Caco-2 (cell line): ENCODE results near the gene SPOCK3. TPM values are rescaled to one million over a fixed set of nuclear protein-coding genes. Genes with fewer than 3 reads are reported as not detected.

Source experiments
- BruUV-seq: library from RNA; stranded (reverse); fragments of 400-500 nt; replicated peaks from 2 replicates; lab custom pipeline; 2021; lab: Mats Ljungman, UMichigan
- CTCF ChIA-PET: fragments of 300-600 bp; sonication (Branson Sonifier 250); formaldehyde crosslinking; loops from one replicate; lab custom pipeline; 2022; ENCODE audit warnings: antibody characterized with exemption; lab: Charles Lee
- POLR2A ChIA-PET: fragments of 300-600 bp; sonication (Branson Sonifier 250); formaldehyde crosslinking; loops from one replicate; lab custom pipeline; 2022; ENCODE audit warnings: antibody characterized with exemption; lab: Charles Lee
- DNase-seq, 2 experiments: peaks; one replicate each; pipeline versions ENCODE4 v3.0.0 to v3.0.0-alpha.2; 2020 to 2022
- H3K27me3 ChIP-seq: replicated peaks from 2 replicates; pipeline ENCODE4 v1.6.0; 2011; ENCODE audit warnings: low read length; ENCODE audit not compliant: control insufficient read depth, insufficient read depth
- H3K36me3 ChIP-seq: 2 replicates; pipeline ENCODE4 v1.5.1; 2011; ENCODE audit warnings: low read length; ENCODE audit not compliant: control insufficient read depth, insufficient read depth
- H3K4me1 ChIP-seq: fragments of 250-450 bp; sonication (Bioruptor Pico); 2 replicates; pipeline ENCODE4 v1.5.1; 2020; ENCODE audit warnings: mild to moderate bottlenecking
- H3K4me3 ChIP-seq: 2 replicates; pipeline ENCODE4 v1.5.1; 2011; ENCODE audit warnings: low read depth, mild to moderate bottlenecking, control low read depth, low read length
- H3K9me3 ChIP-seq: fragments of 250-450 bp; sonication (Bioruptor Pico); 2 replicates; pipeline ENCODE4 v1.5.1; 2020; ENCODE audit warnings: mild to moderate bottlenecking, moderate library complexity
- H3K27ac Mint-ChIP-seq: one replicate; pipeline ENCODE4 v1.8.0; 2022; ENCODE audit warnings: mixed read lengths; ENCODE audit not compliant: unreplicated experiment
- H3K27me3 Mint-ChIP-seq: one replicate; pipeline ENCODE4 v1.8.0; 2022; ENCODE audit warnings: mixed read lengths; ENCODE audit not compliant: insufficient read depth, unreplicated experiment
- H3K36me3 Mint-ChIP-seq: one replicate; pipeline ENCODE4 v1.8.0; 2022; ENCODE audit warnings: mild to moderate bottlenecking, mixed read lengths; ENCODE audit not compliant: insufficient read depth, unreplicated experiment
- H3K4me1 Mint-ChIP-seq: one replicate; pipeline ENCODE4 v1.8.0; 2022; ENCODE audit warnings: low read depth, mixed read lengths; ENCODE audit not compliant: unreplicated experiment
- H3K4me3 Mint-ChIP-seq: one replicate; pipeline ENCODE4 v1.8.0; 2022; ENCODE audit warnings: mild to moderate bottlenecking, moderate library complexity, mixed read lengths; ENCODE audit not compliant: unreplicated experiment
- H3K9me3 Mint-ChIP-seq: one replicate; pipeline ENCODE4 v1.8.0; 2022; ENCODE audit warnings: mixed read lengths; ENCODE audit not compliant: unreplicated experiment
- CTCF ChIP-seq, 2 experiments: fragments of 200-600 bp in 1 of 2; IDR thresholded peaks; 1 replicate in 1 of 2; 2 replicates in 1 of 2; pipeline versions ENCODE4 v1.5.1 to v1.8.0; 2011 to 2022; ENCODE audit warnings: antibody characterized with exemption in 1 of 2, control low read depth in 1 of 2, inconsistent platforms in 1 of 2, low read depth in 1 of 2, low read length in 1 of 2, mild to moderate bottlenecking in 1 of 2, moderate library complexity in 1 of 2; ENCODE audit not compliant: insufficient read depth in 1 of 2, severe bottlenecking in 1 of 2, unreplicated experiment in 1 of 2
- intact Hi-C: fragments of 100-400 bp; cut with micrococcal nuclease; formaldehyde crosslinking; loops from one replicate; pipeline ENCODE4 v1.10.0; 2022; ENCODE audit not compliant: unreplicated experiment
- total RNA-seq: library from RNA; stranded (reverse); gene quantifications from 2 replicates; pipeline ENCODE4 v1.2.3, GENCODE V29; 2022

Gene SPOCK3
- total RNA-seq, 1 experiment from 2014 or later = 1.3 TPM

- CTCF ChIA-PET = no interaction called here
- Mint-ChIP-seq H3K4me1 (no peaks in the 10 kb centered on the region), H3K27ac (no peak overlapping the region), H3K36me3 (no peaks in the 10 kb centered on the region), H3K9me3 (no peaks in the 10 kb centered on the region), H3K27me3 (peaks cover 13% of the 10 kb centered on the region), H3K4me3 (no peak overlapping the region)
- POLR2A ChIA-PET = no interaction called here
- Histone ChIP-seq H3K4me1 (no peaks in the 10 kb centered on the region), H3K36me3 (no peaks in the 10 kb centered on the region), H3K9me3 (no peaks in the 10 kb centered on the region), H3K27me3 (no peaks in the 10 kb centered on the region), H3K4me3 (no peak overlapping the region)
- no peak for DNase-seq
- no peak for TF ChIP-seq CTCF (IDR thresholded peaks at IDR 0.05; ENCODE audit: insufficient read depth in 1 of 2, low read depth in 1 of 2, low read length in 1 of 2, severe bottlenecking in 1 of 2, unreplicated experiment in 1 of 2)
- BruUV-seq = no TSS peak
- intact Hi-C loops = no loop called here
Observed at GRCh38 chr4:167239627-167240026, 5.3 kb upstream of the SPOCK3 start.

GRCh38 chr4:167238226-167238625, 3.9 kb upstream of the SPOCK3 start:
- Histone ChIP-seq H3K9me3 (no peaks in the 10 kb centered on the region), H3K27me3 (no peaks in the 10 kb centered on the region; the same call in 1 of the 2 replicates), H3K4me1 (no peaks in the 10 kb centered on the region), H3K4me3 (no peak overlapping the region), H3K36me3 (no peaks in the 10 kb centered on the region)
- CTCF ChIA-PET = no interaction called here
- intact Hi-C loops = no loop called here
- Mint-ChIP-seq H3K36me3 (no peaks in the 10 kb centered on the region), H3K27ac (no peak overlapping the region), H3K4me1 (peaks cover 6% of the 10 kb centered on the region), H3K4me3 (no peak overlapping the region), H3K27me3 (peaks cover 16% of the 10 kb centered on the region), H3K9me3 (no peaks in the 10 kb centered on the region)
- POLR2A ChIA-PET = no interaction called here
- no peak for DNase-seq
- BruUV-seq = no TSS peak
- TF ChIP-seq CTCF (IDR thresholded peaks at IDR 0.05; ENCODE audit: insufficient read depth in 1 of 2, low read depth in 1 of 2, low read length in 1 of 2, severe bottlenecking in 1 of 2, unreplicated experiment in 1 of 2) = no peak

GRCh38 chr4:167233685-167234315, 494 bp downstream of the SPOCK3 start:
- Mint-ChIP-seq H3K27ac (no peak overlapping the region), H3K36me3 (no peaks in the 10 kb centered on the region), H3K4me3 (peak overlapping the region; percentile 73)

More at GRCh38 chr4:167233685-167234315, 494 bp downstream of the SPOCK3 start:
- no peak for TF ChIP-seq CTCF (IDR thresholded peaks at IDR 0.05; ENCODE audit: insufficient read depth in 1 of 2, low read depth in 1 of 2, low read length in 1 of 2, severe bottlenecking in 1 of 2, unreplicated experiment in 1 of 2)
- ChIA-PET CTCF (no interaction called here), POLR2A (no interaction called here)
- BruUV-seq = no TSS peak
- Mint-ChIP-seq H3K27me3 (peaks cover 14% of the 10 kb centered on the region), H3K9me3 (no peaks in the 10 kb centered on the region), H3K4me1 (peaks cover 6% of the 10 kb centered on the region)
- peak in 1 of 2 experiments; percentile 5 for DNase-seq
- H3K36me3 ChIP-seq = no peaks in the 10 kb centered on the region
- no peaks in the 10 kb centered on the region for H3K4me1 ChIP-seq
- intact Hi-C loops = loop anchor here (1.0 kb wide), 1 partner anchor 212 kb away; no protein-coding TSS in a partner anchor
- H3K9me3 ChIP-seq = no peaks in the 10 kb centered on the region
- peak overlapping the region; percentile 38 for H3K4me3 ChIP-seq
- H3K27me3 ChIP-seq = no peaks in the 10 kb centered on the region; the same call in 1 of the 2 replicates
